CD14-positive monocyte (primary cell): Measurements from ENCODE around the gene NR2C2. TPM values are rescaled to one million over a fixed set of nuclear protein-coding genes. Genes with fewer than 3 reads are reported as not detected.

Source experiments
- DNase-seq, 3 donors: peaks; one replicate each; pipeline ENCODE4 v3.0.0-alpha.2; 2011 to 2022
- H2AFZ ChIP-seq: 2 replicates; pipeline ENCODE4 v1.6.0; 2012; ENCODE audit warnings: mild to moderate bottlenecking, low read depth, low read length, inconsistent platforms; ENCODE audit not compliant: insufficient read depth, poor library complexity, severe bottlenecking
- H3K27ac ChIP-seq, 2 donors: 1 replicate in 1 of 2; 2 replicates in 1 of 2; pipeline ENCODE4 v1.5.1; 2012 to 2013; ENCODE audit warnings: low read length in 2 of 2, control low read depth in 1 of 2, inconsistent platforms in 1 of 2, low read depth in 1 of 2, mild to moderate bottlenecking in 1 of 2
- H3K27me3 ChIP-seq, 2 donors: one replicate each; pipeline versions ENCODE4 v1.6.0 to v1.6.1; 2011 to 2013; ENCODE audit warnings: low read length in 2 of 2; ENCODE audit not compliant: control insufficient read depth in 2 of 2, insufficient read depth in 2 of 2
- H3K36me3 ChIP-seq, 2 donors: replicated peaks in 1 of 2; 1 replicate in 1 of 2; 2 replicates in 1 of 2; pipeline versions ENCODE4 v1.5.1 to v1.6.1; 2012 to 2013; ENCODE audit warnings: low read length in 2 of 2, control low read depth in 1 of 2, inconsistent platforms in 1 of 2, mild to moderate bottlenecking in 1 of 2; ENCODE audit not compliant: insufficient read depth in 2 of 2, control insufficient read depth in 1 of 2
- H3K4me1 ChIP-seq, 2 donors: 1 replicate in 1 of 2; 2 replicates in 1 of 2; pipeline versions ENCODE4 v1.5.1 to v1.6.1; 2012 to 2013; ENCODE audit warnings: low read length in 2 of 2, control low read depth in 1 of 2, inconsistent platforms in 1 of 2, mild to moderate bottlenecking in 1 of 2, moderate library complexity in 1 of 2; ENCODE audit not compliant: insufficient read depth in 2 of 2, control insufficient read depth in 1 of 2
- H3K4me2 ChIP-seq: replicated peaks from 2 replicates; pipeline ENCODE3; 2012; ENCODE audit warnings: low read length, moderate library complexity, mild to moderate bottlenecking; ENCODE audit not compliant: poor library complexity, severe bottlenecking; ENCODE audit errors: extremely low read depth
- H3K4me3 ChIP-seq, 3 experiments: fragments of 200-600 bp in 1 of 3; sonication (generic) in 1 of 3; replicated peaks in 1 of 3; 1 replicate in 2 of 3; 2 replicates in 1 of 3; pipeline ENCODE4 v1.5.1; 2011 to 2013; ENCODE audit warnings: low read length in 3 of 3, mild to moderate bottlenecking in 3 of 3, control low read depth in 2 of 3, low read depth in 2 of 3, inconsistent platforms in 1 of 3, moderate library complexity in 1 of 3
- H3K79me2 ChIP-seq: 2 replicates; pipeline ENCODE4 v1.6.0; 2012; ENCODE audit warnings: mild to moderate bottlenecking, control low read depth, inconsistent platforms, low read length, moderate library complexity; ENCODE audit not compliant: insufficient read depth
- H3K9ac ChIP-seq: 2 replicates; pipeline ENCODE4 v1.6.0; 2017; ENCODE audit warnings: low read length, mild to moderate bottlenecking; ENCODE audit not compliant: insufficient read depth, poor library complexity, severe bottlenecking
- H3K9me3 ChIP-seq, 2 donors: replicated peaks in 1 of 2; 1 replicate in 1 of 2; 2 replicates in 1 of 2; pipeline versions ENCODE4 v1.5.1 to v1.6.1; 2012 to 2013; ENCODE audit warnings: low read length in 2 of 2, control low read depth in 1 of 2; ENCODE audit not compliant: control insufficient read depth in 1 of 2, insufficient read depth in 1 of 2
- H4K20me1 ChIP-seq: 2 replicates; pipeline ENCODE4 v1.6.0; 2012; ENCODE audit warnings: mild to moderate bottlenecking, low read length, control low read depth, moderate library complexity; ENCODE audit not compliant: insufficient read depth
- H3K27ac Mint-ChIP-seq, 7 donors: one replicate each; pipeline ENCODE4 v1.8.0; 2020; ENCODE audit warnings: mild to moderate bottlenecking in 7 of 7, mixed read lengths in 7 of 7, moderate library complexity in 6 of 7, inconsistent platforms in 2 of 7
- H3K27me3 Mint-ChIP-seq, 3 donors: one replicate each; pipeline ENCODE4 v1.8.0; 2021 to 2022; ENCODE audit warnings: low read depth in 3 of 3, mild to moderate bottlenecking in 3 of 3, mixed read lengths in 3 of 3, moderate library complexity in 3 of 3, inconsistent platforms in 1 of 3
- H3K36me3 Mint-ChIP-seq, 2 donors: one replicate each; pipeline ENCODE4 v1.8.0; 2020; ENCODE audit warnings: mixed read lengths in 2 of 2, inconsistent platforms in 1 of 2, mild to moderate bottlenecking in 1 of 2
- H3K4me1 Mint-ChIP-seq: one replicate; pipeline ENCODE4 v1.8.0; 2020; ENCODE audit warnings: mild to moderate bottlenecking, mixed read lengths
- H3K4me3 Mint-ChIP-seq, 2 donors: one replicate each; pipeline ENCODE4 v1.8.0; 2020; ENCODE audit warnings: mild to moderate bottlenecking in 2 of 2, mixed read lengths in 2 of 2, moderate library complexity in 1 of 2
- H3K9me3 Mint-ChIP-seq, 7 donors: one replicate each; pipeline ENCODE4 v1.8.0; 2020 to 2022; ENCODE audit warnings: mixed read lengths in 7 of 7, mild to moderate bottlenecking in 6 of 7, moderate library complexity in 6 of 7, inconsistent platforms in 2 of 7
- WGBS: methylation state at CpG from one replicate; pipeline ENCODE4 v1.1.5; 2013; ENCODE audit warnings: missing lambda C conversion rate; ENCODE audit not compliant: insufficient coverage; 5-methylcytosine and 5-hydroxymethylcytosine counted together
- intact Hi-C, 2 donors: fragments of 100-400 bp; cut with micrococcal nuclease; formaldehyde crosslinking; loops; one replicate each; pipeline versions ENCODE4 v1.15.0 to v1.15.1; 2023
- polyA plus RNA-seq, 3 donors: library from polyadenylated mRNA; depleted of rRNA in 1 of 3; unstranded in 2 of 3; stranded (reverse) in 1 of 3; fragments of 300-500 nt in 2 of 3; fragments of >200 nt in 1 of 3; fragmentation: Illumina TruSeq in 2 of 3; gene quantifications; 1 replicate in 2 of 3; 2 replicates in 1 of 3; pipeline ENCODE4 v1.2.3, GENCODE V29; 2012 to 2021
- TF ChIP-seq, protein P1 (sequence below): fragments of 200-600 bp; IDR thresholded peaks from one replicate; pipeline ENCODE4 v1.8.0; 2022; ENCODE audit warnings: antibody characterized with exemption, mild to moderate bottlenecking

The NR2C2 gene
- polyA plus RNA-seq, 3 donors, result 3.4 to 24.9 (median 3.8) TPM

DNA sequence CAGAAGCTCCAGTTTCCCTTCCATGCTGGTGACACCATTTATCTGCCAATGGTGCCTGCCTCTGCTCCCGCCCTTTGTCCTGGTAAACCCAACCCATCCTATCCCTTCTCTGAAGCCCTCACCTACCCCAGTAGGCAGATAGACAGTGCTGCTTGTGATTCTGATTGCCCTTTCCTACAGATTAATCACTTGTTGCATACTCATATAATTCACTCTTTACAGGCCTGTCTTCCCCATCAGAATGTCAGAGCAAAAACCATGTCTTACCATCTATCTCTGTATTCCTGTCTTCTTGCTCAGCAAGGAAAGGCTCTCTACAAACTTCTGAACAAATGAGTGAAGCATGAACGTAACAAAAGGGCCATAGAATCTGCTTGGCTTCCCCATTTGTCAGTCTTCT lies 69.8 kb downstream of the NR2C2 start:
- H3K27me3 ChIP-seq, result no peaks in the 10 kb centered on the region
- no peaks in the 10 kb centered on the region for H3K4me1 Mint-ChIP-seq
- DNase-seq, result no peak
- H3K9me3 Mint-ChIP-seq, result peaks cover 0 to 2% (median 0%) of the 10 kb centered on the region in 7 donors
- H3K79me2 ChIP-seq, result no peaks in the 10 kb centered on the region
- intact Hi-C loops, result no loop called here
- no peak overlapping the region for H3K27ac ChIP-seq
- no peak overlapping the region for H3K4me3 ChIP-seq
- H2AFZ ChIP-seq, result no peak overlapping the region
- H3K27me3 Mint-ChIP-seq, result no peaks in the 10 kb centered on the region
- H3K9me3 ChIP-seq, result no peaks in the 10 kb centered on the region
- H3K4me3 Mint-ChIP-seq, result no peak overlapping the region
- H3K4me1 ChIP-seq, result no peaks in the 10 kb centered on the region
- no peaks in the 10 kb centered on the region for H4K20me1 ChIP-seq
- no peak overlapping the region for H3K27ac Mint-ChIP-seq
- no peak overlapping the region for H3K9ac ChIP-seq
- TF ChIP-seq, protein P1, sequence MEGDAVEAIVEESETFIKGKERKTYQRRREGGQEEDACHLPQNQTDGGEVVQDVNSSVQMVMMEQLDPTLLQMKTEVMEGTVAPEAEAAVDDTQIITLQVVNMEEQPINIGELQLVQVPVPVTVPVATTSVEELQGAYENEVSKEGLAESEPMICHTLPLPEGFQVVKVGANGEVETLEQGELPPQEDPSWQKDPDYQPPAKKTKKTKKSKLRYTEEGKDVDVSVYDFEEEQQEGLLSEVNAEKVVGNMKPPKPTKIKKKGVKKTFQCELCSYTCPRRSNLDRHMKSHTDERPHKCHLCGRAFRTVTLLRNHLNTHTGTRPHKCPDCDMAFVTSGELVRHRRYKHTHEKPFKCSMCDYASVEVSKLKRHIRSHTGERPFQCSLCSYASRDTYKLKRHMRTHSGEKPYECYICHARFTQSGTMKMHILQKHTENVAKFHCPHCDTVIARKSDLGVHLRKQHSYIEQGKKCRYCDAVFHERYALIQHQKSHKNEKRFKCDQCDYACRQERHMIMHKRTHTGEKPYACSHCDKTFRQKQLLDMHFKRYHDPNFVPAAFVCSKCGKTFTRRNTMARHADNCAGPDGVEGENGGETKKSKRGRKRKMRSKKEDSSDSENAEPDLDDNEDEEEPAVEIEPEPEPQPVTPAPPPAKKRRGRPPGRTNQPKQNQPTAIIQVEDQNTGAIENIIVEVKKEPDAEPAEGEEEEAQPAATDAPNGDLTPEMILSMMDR, result no peak
- H3K4me2 ChIP-seq, result no peak overlapping the region
- H3K36me3 ChIP-seq, result peaks cover 87 to 98% of the 10 kb centered on the region in 2 donors
- WGBS, result 100% methylated on average over 2 of the region's 2 CpGs
- H3K36me3 Mint-ChIP-seq, result peaks cover 87 to 96% of the 10 kb centered on the region in 2 donors

DNA sequence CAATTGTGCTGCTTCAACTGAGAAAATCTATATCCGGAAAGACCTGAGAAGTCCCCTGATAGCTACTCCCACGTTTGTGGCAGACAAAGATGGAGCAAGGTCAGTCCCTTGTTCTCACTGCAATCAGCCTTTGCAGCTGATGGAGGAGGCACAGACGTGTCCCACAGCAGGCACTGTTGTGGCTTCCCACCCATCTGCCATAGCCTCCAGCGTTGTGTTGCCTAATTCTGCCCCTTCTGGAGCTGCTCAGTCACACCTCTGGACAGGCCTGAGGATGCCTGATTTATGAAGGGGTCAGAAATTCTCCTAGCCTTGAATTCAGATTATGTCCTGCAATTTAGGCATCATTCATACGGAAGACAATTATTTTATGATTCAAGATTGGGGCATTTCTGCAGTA lies 75.9 kb downstream of the NR2C2 start:
- Histone ChIP-seq H4K20me1 (no peaks in the 10 kb centered on the region), H3K4me1 (no peaks in the 10 kb centered on the region), H3K36me3 (peaks cover 85 to 97% of the 10 kb centered on the region in 2 donors), H3K9ac (no peak overlapping the region), H3K4me2 (no peak overlapping the region), H3K4me3 (no peak overlapping the region), H3K79me2 (no peaks in the 10 kb centered on the region), H3K9me3 (no peaks in the 10 kb centered on the region), H3K27ac (no peak overlapping the region), H3K27me3 (no peaks in the 10 kb centered on the region), H2AFZ (no peak overlapping the region)
- no peaks in the 10 kb centered on the region for H3K27me3 Mint-ChIP-seq
- WGBS, result 95% methylated on average over 3 of the region's 5 CpGs
- H3K27ac Mint-ChIP-seq, result no peak overlapping the region
- no peaks in the 10 kb centered on the region for H3K4me1 Mint-ChIP-seq
- H3K9me3 Mint-ChIP-seq, result peaks cover 0 to 2% (median 0%) of the 10 kb centered on the region in 7 donors
- H3K36me3 Mint-ChIP-seq, result peaks cover 80 to 94% of the 10 kb centered on the region in 2 donors
- intact Hi-C loops, result no loop called here
- TF ChIP-seq, protein P1, result no peak
- DNase-seq, result no peak
- H3K4me3 Mint-ChIP-seq, result no peak overlapping the region
